ENCODE data around the gene FMNL3.

DNA sequence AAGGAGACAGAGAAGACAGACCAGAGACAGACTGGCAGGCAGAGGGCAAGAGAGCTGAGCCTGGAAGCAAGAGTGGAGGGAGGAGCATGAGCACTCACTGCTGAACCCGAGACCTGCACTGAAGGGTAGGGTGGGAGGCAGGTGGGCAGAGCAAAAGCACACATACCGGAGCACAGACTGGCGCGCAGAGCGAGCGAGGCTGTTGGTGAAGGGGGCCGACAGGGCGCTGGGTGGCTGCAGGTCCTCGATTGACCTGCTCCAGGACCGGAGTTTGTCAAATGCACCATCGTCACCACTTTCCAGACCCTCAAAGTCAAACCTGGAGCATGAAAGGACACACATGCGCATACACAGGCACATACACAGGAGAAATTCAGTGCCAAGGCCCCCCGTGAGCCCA, 48.9 kb downstream of the FMNL3 start:
- TF ChIP-seq, protein P1, sequence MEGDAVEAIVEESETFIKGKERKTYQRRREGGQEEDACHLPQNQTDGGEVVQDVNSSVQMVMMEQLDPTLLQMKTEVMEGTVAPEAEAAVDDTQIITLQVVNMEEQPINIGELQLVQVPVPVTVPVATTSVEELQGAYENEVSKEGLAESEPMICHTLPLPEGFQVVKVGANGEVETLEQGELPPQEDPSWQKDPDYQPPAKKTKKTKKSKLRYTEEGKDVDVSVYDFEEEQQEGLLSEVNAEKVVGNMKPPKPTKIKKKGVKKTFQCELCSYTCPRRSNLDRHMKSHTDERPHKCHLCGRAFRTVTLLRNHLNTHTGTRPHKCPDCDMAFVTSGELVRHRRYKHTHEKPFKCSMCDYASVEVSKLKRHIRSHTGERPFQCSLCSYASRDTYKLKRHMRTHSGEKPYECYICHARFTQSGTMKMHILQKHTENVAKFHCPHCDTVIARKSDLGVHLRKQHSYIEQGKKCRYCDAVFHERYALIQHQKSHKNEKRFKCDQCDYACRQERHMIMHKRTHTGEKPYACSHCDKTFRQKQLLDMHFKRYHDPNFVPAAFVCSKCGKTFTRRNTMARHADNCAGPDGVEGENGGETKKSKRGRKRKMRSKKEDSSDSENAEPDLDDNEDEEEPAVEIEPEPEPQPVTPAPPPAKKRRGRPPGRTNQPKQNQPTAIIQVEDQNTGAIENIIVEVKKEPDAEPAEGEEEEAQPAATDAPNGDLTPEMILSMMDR (IDR thresholded peaks at IDR 0.05), result no peak
- no peak for TF ChIP-seq POLR2A (IDR thresholded peaks at IDR 0.05)
